K562 (cell line): ENCODE measurements around the gene RSPH1. TPM values are rescaled to one million over a fixed set of nuclear protein-coding genes. Genes with fewer than 3 reads are reported as not detected.
A peak's percentile ranks its signal among the peaks of the same experiment; 100 is the strongest.

ENCODE experiments used
- ATAC-seq: fragments of 200-7000 bp; cut with Tn5 transposase; 3 replicates; pipeline ENCODE4 v1.9.1; 2020; ENCODE audit warnings: moderate library complexity
- BruUV-seq: library from RNA; stranded (reverse); fragments of 400-500 nt; replicated peaks from 2 replicates; lab custom pipeline; 2021; lab: Mats Ljungman, UMichigan
- CTCF ChIA-PET: fragments of 300-600 bp; formaldehyde crosslinking; extraction: SDS; loops from one replicate; lab custom pipeline; 2021; ENCODE audit warnings: low intra/inter-chr PET ratio; lab: Yijun Ruan, JAX
- POLR2A ChIA-PET: fragments of 300-600, 350-650 bp; sonication (Branson Sonifier 250); formaldehyde crosslinking; extraction: SDS; loops from one replicate; lab custom pipeline; 2021; ENCODE audit warnings: antibody characterized with exemption, inconsistent platforms; lab: Yijun Ruan, JAX
- DNase-seq, 4 experiments: peaks; one replicate each; pipeline versions ENCODE4 v3.0.0 to v3.0.0-alpha.2; 2011 to 2018; ENCODE audit warnings: low spot score in 3 of 4, mixed read lengths in 3 of 4; ENCODE audit errors: extremely low read depth in 1 of 4
- FAIRE-seq: peaks from 2 replicates; lab custom pipeline; 2011; peaks lifted over from hg19 to GRCh38; lab: Jason Lieb, UNC
- H2AFZ ChIP-seq: 2 replicates; pipeline ENCODE4 v1.6.0; 2011; ENCODE audit warnings: low read depth, low read length, control low read depth, inconsistent platforms
- H3K27ac ChIP-seq: fragments of 200-600 bp; 3 replicates; pipeline ENCODE4 v1.8.0; 2011; ENCODE audit warnings: low read depth, mild to moderate bottlenecking, control low read depth, inconsistent platforms, low read length, moderate library complexity, mixed read lengths; ENCODE audit errors: extremely low read depth
- H3K27me3 ChIP-seq, 2 experiments: fragments of 300-600 bp in 1 of 2; 2 replicates in 1 of 2; 3 replicates in 1 of 2; pipeline versions ENCODE4 v1.6.0 to v1.8.0; 2011; ENCODE audit warnings: inconsistent platforms in 2 of 2, low read length in 2 of 2, mild to moderate bottlenecking in 1 of 2, mixed read lengths in 1 of 2, moderate library complexity in 1 of 2; ENCODE audit not compliant: control insufficient read depth in 2 of 2, insufficient read depth in 2 of 2
- H3K36me3 ChIP-seq: fragments of 300-600 bp; 3 replicates; pipeline ENCODE4 v1.8.0; 2011; ENCODE audit warnings: mild to moderate bottlenecking, low read length, inconsistent platforms; ENCODE audit not compliant: control insufficient read depth, insufficient read depth
- H3K4me1 ChIP-seq, 2 experiments: fragments of 200-600 bp in 1 of 2; replicated peaks in 1 of 2; 2 replicates in 1 of 2; 3 replicates in 1 of 2; pipeline versions ENCODE4 v1.5.1 to v1.8.0; 2011; ENCODE audit warnings: inconsistent platforms in 2 of 2, low read length in 2 of 2, mild to moderate bottlenecking in 1 of 2, mixed read lengths in 1 of 2, moderate library complexity in 1 of 2; ENCODE audit not compliant: control insufficient read depth in 2 of 2, insufficient read depth in 2 of 2
- H3K4me2 ChIP-seq: 2 replicates; pipeline ENCODE4 v1.6.1; 2011; ENCODE audit warnings: low read length, control low read depth, inconsistent platforms, mixed read lengths; ENCODE audit not compliant: insufficient read depth
- H3K4me3 ChIP-seq: fragments of 200-600 bp; sonication (generic), shearing (Covaris generic); 2 replicates; pipeline ENCODE4 v1.5.1; 2016; ENCODE audit warnings: control low read depth, inconsistent platforms
- H3K79me2 ChIP-seq: fragments of 200-600 bp; 3 replicates; pipeline ENCODE4 v1.8.0; 2011; ENCODE audit warnings: low read length, inconsistent platforms; ENCODE audit not compliant: control insufficient read depth, insufficient read depth
- H3K9ac ChIP-seq, 2 experiments: 2 replicates each; pipeline versions ENCODE4 v1.6.0 to v1.6.1; 2011; ENCODE audit warnings: low read depth in 2 of 2, low read length in 2 of 2, control low read depth in 1 of 2, inconsistent platforms in 1 of 2, mild to moderate bottlenecking in 1 of 2, mixed read lengths in 1 of 2; ENCODE audit not compliant: insufficient read depth in 1 of 2
- H3K9me1 ChIP-seq: one replicate; pipeline ENCODE4 v1.6.0; 2011; ENCODE audit warnings: inconsistent platforms, mild to moderate bottlenecking, low read length, moderate library complexity; ENCODE audit not compliant: control insufficient read depth, insufficient read depth
- H3K9me3 ChIP-seq: replicated peaks from 2 replicates; pipeline ENCODE4 v1.5.1; 2011; ENCODE audit warnings: low read depth, low read length, inconsistent platforms; ENCODE audit not compliant: control insufficient read depth, insufficient read depth
- H4K20me1 ChIP-seq: replicated peaks from 2 replicates; pipeline ENCODE4 v1.6.1; 2011; ENCODE audit warnings: low read length, inconsistent platforms, mixed read lengths; ENCODE audit not compliant: control insufficient read depth, insufficient read depth
- FOXK1 ChIP-seq: sonication (generic); formaldehyde crosslinking; IDR thresholded peaks from 2 replicates; pipeline ENCODE4 v1.8.0; 2022; ENCODE audit warnings: missing genetic modification reagents, mild to moderate bottlenecking, borderline replicate concordance
- HNRNPLL ChIP-seq: fragments of 200-400 bp; formaldehyde crosslinking; IDR thresholded peaks from 2 replicates; pipeline ENCODE4 v1.6.1; 2017; ENCODE audit warnings: low read length, low read depth, mild to moderate bottlenecking; ENCODE audit not compliant: poor library complexity, severe bottlenecking
- RNF2 ChIP-seq: sonication (generic); IDR thresholded peaks from 2 replicates; pipeline ENCODE4 v1.6.1; 2016
- WGBS: fragments of 100-300 bp; shearing (Covaris generic); methylation state at CpG from one replicate; pipeline ENCODE4 v1.1.6; 2016; ENCODE audit warnings: low coverage, mixed read lengths; ENCODE audit not compliant: insufficient coverage; ENCODE audit errors: missing lambda C conversion rate; 5-methylcytosine and 5-hydroxymethylcytosine counted together
- in situ Hi-C: fragments of 300-500 bp; cut with MboI; formaldehyde crosslinking; loops from 4 replicates; pipeline ENCODE4 v1.15.0; 2018; ENCODE audit warnings: inconsistent platforms, mixed read lengths
- intact Hi-C: fragments of 100-400 bp; cut with micrococcal nuclease; formaldehyde crosslinking; loops from 2 replicates; pipeline ENCODE4 v1.14.2; 2022
- polyA plus RNA-seq, 8 experiments: library from polyadenylated mRNA; depleted of rRNA in 4 of 8; stranded (reverse) in 5 of 8; unstranded in 3 of 8; fragments of >200 nt; fragmentation: Nextera tagmentation in 2 of 8; fragmentation: Illumina TruSeq in 1 of 8; extraction: Ambion mirVana in 2 of 8; extraction: Trizol in 1 of 8; gene quantifications; 2 replicates each; pipeline versions ENCODE4 v1.2.1 to v1.2.3, GENCODE V29; 2011 to 2014; ENCODE audit warnings: inconsistent platforms in 1 of 8, missing spikeins in 1 of 8
- total RNA-seq, 7 experiments: library from RNA; depleted of rRNA in 6 of 7; stranded (reverse); fragments of >200 nt in 6 of 7; fragmentation: Illumina TruSeq in 2 of 7; extraction: Trizol in 2 of 7; gene quantifications; 2 replicates each; pipeline versions ENCODE4 v1.2.1 to v1.2.3, GENCODE V29; 2011 to 2021; ENCODE audit warnings: low replicate concordance in 1 of 7

Gene RSPH1
- total and polyA plus RNA-seq, 9 of the 15 experiments (the other 6 are each of a cell fraction or from before 2014, with no cell fraction given) = 0.17 TPM; not detected in 8

DNA sequence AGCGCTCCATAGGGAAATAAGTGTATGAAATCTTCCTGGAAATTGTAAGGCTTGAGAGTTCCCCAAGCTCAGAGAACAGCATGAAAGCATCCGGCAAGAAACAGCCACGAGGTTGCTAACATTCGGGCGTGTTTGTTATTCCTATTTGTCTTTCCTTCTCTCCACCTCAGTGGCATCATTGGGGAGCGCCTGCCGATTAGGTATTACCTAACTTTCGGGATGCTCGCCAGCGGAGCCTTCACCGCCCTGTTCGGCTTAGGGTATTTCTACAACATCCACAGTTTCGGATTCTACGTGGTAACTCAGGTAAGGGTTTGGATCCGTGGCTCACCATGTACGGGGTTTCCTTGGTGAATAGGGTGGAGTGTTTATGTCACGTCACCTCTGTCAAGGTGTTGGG lies 43.3 kb upstream of the RSPH1 start:
- BruUV-seq = no TSS peak
- Histone ChIP-seq H3K9ac (no peak overlapping the region), H3K27ac (no peak overlapping the region), H3K9me3 (no peaks in the 10 kb centered on the region), H3K4me2 (peak overlapping the region; percentile 36; the same call in 1 of the 2 replicates), H3K4me3 (no peak overlapping the region), H3K79me2 (no peaks in the 10 kb centered on the region), H4K20me1 (peaks cover 11% of the 10 kb centered on the region; the same call in 1 of the 2 replicates), H2AFZ (0 out of 2 replicates have a peak overlapping the region, but pooled peaks have one; percentile 5), H3K9me1 (no peaks in the 10 kb centered on the region), H3K36me3 (no peaks in the 10 kb centered on the region), H3K27me3 (peaks cover 31 to 46% of the 10 kb centered on the region in 2 experiments), H3K4me1 (peaks cover 17 to 22% of the 10 kb centered on the region in 2 experiments)
- ATAC-seq = no peak
- POLR2A ChIA-PET = interaction anchor here (0.6 to 0.9 kb wide), 4 partner anchors 34 to 883 kb away, joined by 3 to 5 read pairs (median 4); no protein-coding TSS in a partner anchor
- 30% methylated on average over 17 of the region's 17 CpGs for WGBS
- CTCF ChIA-PET = interaction anchor here (0.5 to 2.0 kb wide), 4 partner anchors 35 to 1107 kb away, joined by 3 to 17 read pairs (median 6); no protein-coding TSS in a partner anchor
- TF ChIP-seq RNF2 (no peak), FOXK1 (CRISPR knock-in tag) (0 out of 2 replicates have a peak, but pooled peaks have one; percentile 15), HNRNPLL (peak; percentile 22)
- no peak for DNase-seq
- intact Hi-C loops = loop anchor here (5.0 to 10.0 kb wide), 4 partner anchors 72 to 385 kb away; partner anchors contain the start of gene TFF1
- FAIRE-seq = no peak
- in situ Hi-C loops = no loop called here
